ENCODE results near the gene CRLF3.
"Not testable (repeated sequence)": the region's sequence is repeated elsewhere in the genome, so short reads cannot be mapped to it uniquely, and the experiment has no call there.

The CRLF3 gene

GRCh38 chr17:30814236-30814635, 10.3 kb downstream of the CRLF3 start:
- DNase-seq, result not testable (repeated sequence)

GRCh38 chr17:30812218-30813177, 12.0 kb downstream of the CRLF3 start:
- no peak for DNase-seq

GRCh38 chr17:30809867-30810266, 14.6 kb downstream of the CRLF3 start:
- DNase-seq, result no peak

- DNase-seq, result no peak
Observed at GRCh38 chr17:30808785-30809286, 15.7 kb downstream of the CRLF3 start.

GRCh38 chr17:30807896-30808295, 16.6 kb downstream of the CRLF3 start:
- no peak for DNase-seq

- no peak for DNase-seq
Observed at GRCh38 chr17:30805944-30806456, 18.5 kb downstream of the CRLF3 start.

GRCh38 chr17:30801671-30802070, 22.8 kb downstream of the CRLF3 start:
- DNase-seq, result no peak

GRCh38 chr17:30796016-30796415, 28.5 kb downstream of the CRLF3 start:
- DNase-seq, result no peak

- DNase-seq, result no peak
Observed at GRCh38 chr17:30794372-30794771, 30.1 kb downstream of the CRLF3 start.

- no peak for DNase-seq
Observed at GRCh38 chr17:30793282-30793977, 31.1 kb downstream of the CRLF3 start.

GRCh38 chr17:30790279-30790678, 34.2 kb downstream of the CRLF3 start:
- no peak for DNase-seq

GRCh38 chr17:30788918-30789317, 35.6 kb downstream of the CRLF3 start:
- DNase-seq, result no peak

- no peak for DNase-seq
Observed at GRCh38 chr17:30782206-30782605, 42.3 kb downstream of the CRLF3 start.

GRCh38 chr17:30780343-30780742, 44.1 kb downstream of the CRLF3 start:
- DNase-seq, result no peak

GRCh38 chr17:30768771-30769170, 55.7 kb downstream of the CRLF3 start:
- not testable (repeated sequence) for DNase-seq

GRCh38 chr17:30767641-30768404, 56.7 kb downstream of the CRLF3 start:
- not testable (repeated sequence) for DNase-seq

GRCh38 chr17:30761060-30761459, 63.4 kb downstream of the CRLF3 start:
- no peak for DNase-seq

- not testable (repeated sequence) for DNase-seq
Observed at GRCh38 chr17:30753291-30753690, 71.2 kb downstream of the CRLF3 start.

GRCh38 chr17:30750982-30751381, 73.5 kb downstream of the CRLF3 start:
- DNase-seq, result not testable (repeated sequence)

- DNase-seq, result not testable (repeated sequence)
Observed at GRCh38 chr17:30747621-30748020, 76.9 kb downstream of the CRLF3 start.

GRCh38 chr17:30742669-30743068, 81.8 kb downstream of the CRLF3 start:
- not testable (repeated sequence) for DNase-seq

GRCh38 chr17:30736371-30736770, 88.1 kb downstream of the CRLF3 start:
- not testable (repeated sequence) for DNase-seq

GRCh38 chr17:30735644-30736043, 88.8 kb downstream of the CRLF3 start:
- not testable (repeated sequence) for DNase-seq

Data from activated effector memory CD4-positive, alpha-beta T cell treated with anti-CD3 and anti-CD28 coated beads, Interleukin-2, amount 50 U/mL, for 16 hours (primary cell).